H9 (cell line): ENCODE results near the gene TCEAL3. TPM values are rescaled to one million over a fixed set of nuclear protein-coding genes. Genes with fewer than 3 reads are reported as not detected.

Experiments used
- DNase-seq: peaks from one replicate; pipeline ENCODE4 v3.0.0-alpha.2; 2017
- H2AFZ ChIP-seq: one replicate; pipeline ENCODE4 v1.6.1; 2013; ENCODE audit warnings: mild to moderate bottlenecking, low read length, control low read depth, moderate library complexity
- H2AK5ac ChIP-seq: 2 replicates; pipeline ENCODE4 v1.6.1; 2013; ENCODE audit warnings: low read length, control low read depth, mixed read lengths; ENCODE audit not compliant: insufficient read length
- H2BK120ac ChIP-seq: one replicate; pipeline ENCODE4 v1.6.1; 2013; ENCODE audit warnings: low read depth, mild to moderate bottlenecking, low read length, control low read depth, inconsistent platforms; ENCODE audit not compliant: poor library complexity, severe bottlenecking
- H2BK12ac ChIP-seq: 2 replicates; pipeline ENCODE4 v1.6.1; 2013; ENCODE audit warnings: low read length, control low read depth, mixed read lengths, low read depth; ENCODE audit not compliant: insufficient read length
- H2BK15ac ChIP-seq: 2 replicates; pipeline ENCODE4 v1.6.1; 2013; ENCODE audit warnings: low read depth, low read length, control low read depth
- H2BK20ac ChIP-seq: one replicate; pipeline ENCODE4 v1.6.1; 2013; ENCODE audit warnings: low read depth, mild to moderate bottlenecking, low read length, control low read depth, inconsistent platforms; ENCODE audit not compliant: poor library complexity, severe bottlenecking
- H2BK5ac ChIP-seq: 2 replicates; pipeline ENCODE4 v1.6.1; 2013; ENCODE audit warnings: low read length, control low read depth, mixed read lengths; ENCODE audit not compliant: insufficient read length
- H3K14ac ChIP-seq: 2 replicates; pipeline ENCODE4 v1.6.1; 2013; ENCODE audit warnings: low read length, control low read depth; ENCODE audit not compliant: insufficient read depth
- H3K18ac ChIP-seq: 2 replicates; pipeline ENCODE4 v1.6.1; 2013; ENCODE audit warnings: low read depth, mild to moderate bottlenecking, mixed read lengths, low read length, control low read depth; ENCODE audit not compliant: insufficient read length
- H3K23ac ChIP-seq: 2 replicates; pipeline ENCODE4 v1.6.1; 2013; ENCODE audit warnings: low read length, control low read depth, mixed read lengths, low read depth; ENCODE audit not compliant: insufficient read length
- H3K23me2 ChIP-seq: 2 replicates; pipeline ENCODE4 v1.6.1; 2013; ENCODE audit warnings: low read depth, mild to moderate bottlenecking, mixed read lengths, low read length, control low read depth; ENCODE audit not compliant: insufficient read length, poor library complexity, severe bottlenecking
- H3K27ac ChIP-seq: 2 replicates; pipeline ENCODE4 v1.5.1; 2013; ENCODE audit warnings: low read length, control low read depth, mixed read lengths, low read depth; ENCODE audit not compliant: insufficient read length
- H3K27me3 ChIP-seq: 2 replicates; pipeline ENCODE4 v1.6.1; 2013; ENCODE audit warnings: low read length, control low read depth, inconsistent platforms; ENCODE audit not compliant: insufficient read depth
- H3K4ac ChIP-seq: 2 replicates; pipeline ENCODE4 v1.6.1; 2013; ENCODE audit warnings: low read depth, mild to moderate bottlenecking, control low read depth, inconsistent platforms, low read length, moderate library complexity
- H3K4me1 ChIP-seq: 2 replicates; pipeline ENCODE4 v1.6.1; 2013; ENCODE audit warnings: low read length, control low read depth, inconsistent platforms; ENCODE audit not compliant: insufficient read depth
- H3K4me2 ChIP-seq: 2 replicates; pipeline ENCODE4 v1.6.1; 2013; ENCODE audit warnings: low read length, control low read depth, mixed read lengths; ENCODE audit not compliant: insufficient read length, insufficient read depth
- H3K56ac ChIP-seq: 2 replicates; pipeline ENCODE4 v1.6.1; 2013; ENCODE audit warnings: low read depth, mild to moderate bottlenecking, mixed read lengths, low read length, control low read depth; ENCODE audit not compliant: insufficient read length
- H3K79me1 ChIP-seq: 2 replicates; pipeline ENCODE4 v1.6.1; 2013; ENCODE audit warnings: low read depth, mild to moderate bottlenecking, moderate library complexity, low read length, control low read depth, inconsistent platforms; ENCODE audit not compliant: insufficient read depth, poor library complexity, severe bottlenecking
- H3K79me2 ChIP-seq: 2 replicates; pipeline ENCODE4 v1.6.1; 2013; ENCODE audit warnings: low read length, control low read depth, inconsistent platforms; ENCODE audit not compliant: insufficient read depth
- H3K9ac ChIP-seq: 2 replicates; pipeline ENCODE4 v1.6.1; 2013; ENCODE audit warnings: low read length, control low read depth, mixed read lengths; ENCODE audit not compliant: insufficient read length; ENCODE audit errors: extremely low read depth
- H3K9me3 ChIP-seq: one replicate; pipeline ENCODE4 v1.6.1; 2013; ENCODE audit warnings: low read depth, low read length, inconsistent platforms; ENCODE audit not compliant: control insufficient read depth
- H3T11ph ChIP-seq: one replicate; pipeline ENCODE4 v1.6.1; 2013; ENCODE audit warnings: mild to moderate bottlenecking, low read length, control low read depth, inconsistent platforms
- H4K20me1 ChIP-seq: one replicate; pipeline ENCODE4 v1.6.1; 2013; ENCODE audit not compliant: control insufficient read depth, insufficient read length, insufficient read depth
- H4K5ac ChIP-seq: 2 replicates; pipeline ENCODE4 v1.6.1; 2013; ENCODE audit warnings: low read depth, mild to moderate bottlenecking, mixed read lengths, low read length, control low read depth; ENCODE audit not compliant: insufficient read length
- H4K8ac ChIP-seq: replicated peaks from 2 replicates; pipeline ENCODE4 v1.6.1; 2013; ENCODE audit warnings: low read length, control low read depth, mixed read lengths, low read depth; ENCODE audit not compliant: insufficient read length
- H4K91ac ChIP-seq: 2 replicates; pipeline ENCODE4 v1.6.1; 2013; ENCODE audit warnings: low read depth, mild to moderate bottlenecking, moderate library complexity, mixed read lengths, low read length, control low read depth; ENCODE audit not compliant: insufficient read length
- H3K27ac Mint-ChIP-seq, 3 experiments: 2 replicates in 2 of 3; 3 replicates in 1 of 3; pipeline ENCODE4 v1.8.0; 2020 to 2021; ENCODE audit warnings: mixed read lengths in 3 of 3, mild to moderate bottlenecking in 1 of 3, moderate library complexity in 1 of 3
- H3K27me3 Mint-ChIP-seq: 2 replicates; pipeline ENCODE4 v1.8.0; 2021; ENCODE audit warnings: low read depth, mild to moderate bottlenecking, moderate library complexity, mixed read lengths
- H3K36me3 Mint-ChIP-seq, 3 experiments: 2 replicates in 2 of 3; 3 replicates in 1 of 3; pipeline ENCODE4 v1.8.0; 2020 to 2021; ENCODE audit warnings: low read depth in 3 of 3, mixed read lengths in 3 of 3; ENCODE audit not compliant: insufficient read depth in 1 of 3
- H3K4me1 Mint-ChIP-seq, 2 experiments: 2 replicates each; pipeline ENCODE4 v1.8.0; 2020; ENCODE audit warnings: mixed read lengths in 2 of 2
- H3K4me3 Mint-ChIP-seq, 2 experiments: 2 replicates in 1 of 2; 3 replicates in 1 of 2; pipeline ENCODE4 v1.8.0; 2020 to 2021; ENCODE audit warnings: mild to moderate bottlenecking in 2 of 2, mixed read lengths in 2 of 2, moderate library complexity in 1 of 2
- H3K9me3 Mint-ChIP-seq, 2 experiments: 2 replicates in 1 of 2; 3 replicates in 1 of 2; pipeline ENCODE4 v1.8.0; 2020; ENCODE audit warnings: mild to moderate bottlenecking in 2 of 2, mixed read lengths in 2 of 2, moderate library complexity in 1 of 2
- WGBS: extraction: QIAGEN DNeasy Blood & Tissue Kit; methylation state at CpG from one replicate; pipeline ENCODE4 v1.1.7; 2013; ENCODE audit warnings: missing lambda C conversion rate, low lambda C conversion rate, mixed read lengths; ENCODE audit not compliant: insufficient read length; ENCODE audit errors: extremely low coverage; 5-methylcytosine and 5-hydroxymethylcytosine counted together
- total RNA-seq: library from RNA; stranded (reverse); gene quantifications from 2 replicates; pipeline ENCODE4 v1.2.1, GENCODE V29; 2021
- TF ChIP-seq, protein P1 (sequence below): fragments of 200-600 bp; sonication (generic); conservative IDR thresholded peaks from 3 replicates; pipeline ENCODE4 v1.8.0; 2021; ENCODE audit warnings: antibody characterized with exemption, mild to moderate bottlenecking

Gene TCEAL3
- total RNA-seq, 1 experiment from 2014 or later, result 11.1 TPM

DNA sequence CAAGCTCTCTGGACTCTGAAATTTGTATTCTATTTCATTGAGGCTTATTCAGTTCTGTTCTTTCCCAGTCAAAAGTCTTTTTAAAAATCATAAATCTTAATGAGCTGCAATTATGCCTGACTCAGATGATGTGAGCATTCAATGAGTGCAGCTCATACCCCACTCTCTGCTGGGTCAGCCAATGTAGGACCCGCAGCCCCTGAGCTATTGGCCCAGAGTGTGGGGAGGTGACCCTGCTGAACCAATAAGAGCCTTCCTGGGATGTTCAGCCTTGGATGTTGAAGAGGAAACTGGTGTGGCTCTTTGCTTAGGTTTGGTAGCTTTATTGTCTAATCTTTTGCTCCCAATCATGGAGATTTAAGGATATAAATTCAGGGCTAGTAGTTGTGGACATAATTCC is 34.6 kb upstream of the TCEAL3 start:
- no peak overlapping the region for H2BK5ac ChIP-seq
- no peak overlapping the region for H2AK5ac ChIP-seq
- H3K4me1 Mint-ChIP-seq, result no peaks in the 10 kb centered on the region

More for the DNA sequence above, 34.6 kb upstream of the TCEAL3 start:
- no peak overlapping the region for H2BK120ac ChIP-seq
- H2BK15ac ChIP-seq, result no peak overlapping the region
- H3K23ac ChIP-seq, result no peak overlapping the region
- TF ChIP-seq, protein P1, sequence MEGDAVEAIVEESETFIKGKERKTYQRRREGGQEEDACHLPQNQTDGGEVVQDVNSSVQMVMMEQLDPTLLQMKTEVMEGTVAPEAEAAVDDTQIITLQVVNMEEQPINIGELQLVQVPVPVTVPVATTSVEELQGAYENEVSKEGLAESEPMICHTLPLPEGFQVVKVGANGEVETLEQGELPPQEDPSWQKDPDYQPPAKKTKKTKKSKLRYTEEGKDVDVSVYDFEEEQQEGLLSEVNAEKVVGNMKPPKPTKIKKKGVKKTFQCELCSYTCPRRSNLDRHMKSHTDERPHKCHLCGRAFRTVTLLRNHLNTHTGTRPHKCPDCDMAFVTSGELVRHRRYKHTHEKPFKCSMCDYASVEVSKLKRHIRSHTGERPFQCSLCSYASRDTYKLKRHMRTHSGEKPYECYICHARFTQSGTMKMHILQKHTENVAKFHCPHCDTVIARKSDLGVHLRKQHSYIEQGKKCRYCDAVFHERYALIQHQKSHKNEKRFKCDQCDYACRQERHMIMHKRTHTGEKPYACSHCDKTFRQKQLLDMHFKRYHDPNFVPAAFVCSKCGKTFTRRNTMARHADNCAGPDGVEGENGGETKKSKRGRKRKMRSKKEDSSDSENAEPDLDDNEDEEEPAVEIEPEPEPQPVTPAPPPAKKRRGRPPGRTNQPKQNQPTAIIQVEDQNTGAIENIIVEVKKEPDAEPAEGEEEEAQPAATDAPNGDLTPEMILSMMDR, result no peak
- peak; percentile 41 for DNase-seq
- H3K79me2 ChIP-seq, result no peaks in the 10 kb centered on the region
- Mint-ChIP-seq H3K9me3 (peaks cover 0 to 12% of the 10 kb centered on the region in 2 experiments; a peak in 2 of 5 replicates), H3K36me3 (no peaks in the 10 kb centered on the region), H3K4me3 (no peak overlapping the region), H3K27me3 (no peaks in the 10 kb centered on the region; the same call in 1 of the 2 replicates), H3K27ac (no peak overlapping the region)
- no peak overlapping the region for H3K4me2 ChIP-seq
- no peaks in the 10 kb centered on the region for H3K4me1 ChIP-seq
- no peaks in the 10 kb centered on the region for H3K79me1 ChIP-seq
- no peak overlapping the region for H3K56ac ChIP-seq
- no peak overlapping the region for H2BK12ac ChIP-seq
- no peak overlapping the region for H2BK20ac ChIP-seq
- no peaks in the 10 kb centered on the region for H4K20me1 ChIP-seq
- H3K18ac ChIP-seq, result no peak overlapping the region
- no peak overlapping the region for H3K9ac ChIP-seq
- H3K23me2 ChIP-seq, result no peaks in the 10 kb centered on the region
- H3K27ac ChIP-seq, result no peak overlapping the region
- H4K8ac ChIP-seq, result no peak overlapping the region
- no peaks in the 10 kb centered on the region for H3K27me3 ChIP-seq
- WGBS, result no CpG with 5 or more reads among the region's 1 CpG
- no peak overlapping the region for H4K91ac ChIP-seq
- H3K4ac ChIP-seq, result no peak overlapping the region
- no peak overlapping the region for H3K14ac ChIP-seq
- H3T11ph ChIP-seq, result no peak overlapping the region
- no peak overlapping the region for H4K5ac ChIP-seq
- H3K9me3 ChIP-seq, result no peaks in the 10 kb centered on the region
- no peak overlapping the region for H2AFZ ChIP-seq
